ENCODE data around the gene HMX1.

- TF ChIP-seq EZH2 (IDR thresholded peaks at IDR 0.05; ENCODE audit: low read length, unreplicated experiment) (no peak), CTCF (conservative IDR thresholded peaks at IDR 0.05; ENCODE audit: low read depth, low read length) (no peak), EZH2phosphoT487 (IDR thresholded peaks at IDR 0.05; ENCODE audit: borderline replicate concordance, low read length) (no peak)
These were observed 42.8 kb downstream of the HMX1 start for GRCh38 chr4:8828869-8829268.
